H7 (cell line): Measurements from ENCODE around the gene BPTF. TPM values are rescaled to one million over a fixed set of nuclear protein-coding genes. Genes with fewer than 3 reads are reported as not detected.
"Not testable (repeated sequence)": the region's sequence is repeated elsewhere in the genome, so short reads cannot be mapped to it uniquely, and the experiment has no call there.

Source experiments
- DNase-seq: peaks from one replicate; pipeline ENCODE4 v3.0.0; 2012
- H3K27me3 ChIP-seq: 2 replicates; pipeline ENCODE4 v1.6.0; 2011; ENCODE audit warnings: mild to moderate bottlenecking, low read length; ENCODE audit not compliant: control insufficient read depth, insufficient read depth
- H3K36me3 ChIP-seq: replicated peaks from 2 replicates; pipeline ENCODE4 v1.5.1; 2011; ENCODE audit warnings: low read length; ENCODE audit not compliant: control insufficient read depth, insufficient read depth
- H3K4me3 ChIP-seq: 2 replicates; pipeline ENCODE4 v1.5.1; 2011; ENCODE audit warnings: low read depth, mild to moderate bottlenecking, control low read depth, low read length, moderate library complexity; ENCODE audit not compliant: insufficient read depth
- total RNA-seq: library from RNA; depleted of rRNA; stranded (reverse); fragments of >200 nt; shearing (Covaris generic); gene quantifications from 2 replicates; pipeline ENCODE4 v1.2.3, GENCODE V29; 2014

BPTF gene
- total RNA-seq, 1 experiment from 2014 or later: 52.2 TPM

- Histone ChIP-seq H3K4me3 (no peak overlapping the region), H3K36me3 (no peaks in the 10 kb centered on the region), H3K27me3 (no peaks in the 10 kb centered on the region)
- DNase-seq: no peak
Measured at GRCh38 chr17:67821871-67822367, 3.4 kb upstream of the BPTF start.

- H3K36me3 ChIP-seq, H3K27me3 ChIP-seq: not testable (repeated sequence)
- peak overlapping the region; percentile 86 for H3K4me3 ChIP-seq
- peak; percentile 78 for DNase-seq
Measured at GRCh38 chr17:67825627-67826601, 611 bp downstream of the BPTF start.

DNA sequence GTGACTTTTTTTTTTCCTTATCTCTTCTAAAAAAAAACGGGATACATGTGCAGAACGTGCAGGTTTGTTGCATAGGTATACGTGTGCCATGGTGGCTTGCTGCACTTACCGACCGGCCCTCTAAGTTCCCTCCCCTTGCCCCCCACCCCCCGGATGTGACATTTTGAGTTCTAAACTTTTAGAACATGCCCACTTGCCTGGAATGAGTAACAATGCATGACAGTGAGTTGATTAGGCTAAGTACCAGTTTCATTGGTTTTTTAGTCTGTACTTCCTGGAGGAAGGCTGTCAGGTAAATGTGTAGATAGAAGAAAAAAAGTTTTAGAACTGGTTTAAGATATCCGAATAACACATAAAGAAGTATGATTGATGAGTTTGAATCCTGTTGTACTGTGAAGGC lies 4.0 kb downstream of the BPTF start:
- Histone ChIP-seq H3K36me3 (no peaks in the 10 kb centered on the region), H3K4me3 (no peak overlapping the region), H3K27me3 (no peaks in the 10 kb centered on the region)
- no peak for DNase-seq

DNA sequence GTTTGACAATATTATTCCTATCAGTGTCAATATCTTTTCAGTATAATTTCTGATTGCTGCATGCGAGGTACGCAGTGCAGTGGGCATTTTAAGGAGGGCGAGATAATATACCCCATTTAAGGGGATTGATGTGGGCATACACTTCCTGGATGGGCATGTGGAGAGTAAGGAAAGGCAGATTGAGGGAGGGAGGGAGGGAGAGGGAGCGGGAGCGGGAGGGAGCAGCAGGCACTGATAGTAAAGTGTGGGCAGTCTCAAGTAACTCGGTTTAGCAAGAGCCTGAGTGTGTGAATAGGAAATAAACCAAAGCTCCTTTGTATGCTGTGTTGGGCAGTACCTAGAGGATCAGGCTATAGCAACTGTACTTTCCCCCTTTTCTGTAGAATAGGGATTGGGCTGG lies 5.1 kb downstream of the BPTF start:
- H3K36me3 ChIP-seq: no peaks in the 10 kb centered on the region
- no peak overlapping the region for H3K4me3 ChIP-seq
- H3K27me3 ChIP-seq: no peaks in the 10 kb centered on the region
- DNase-seq: peak; percentile 28

- H3K27me3 ChIP-seq: no peaks in the 10 kb centered on the region
- no peak overlapping the region for H3K4me3 ChIP-seq
- no peak for DNase-seq
- no peaks in the 10 kb centered on the region for H3K36me3 ChIP-seq
Measured at GRCh38 chr17:67831268-67831667, 6.0 kb downstream of the BPTF start.

GRCh38 chr17:67833134-67833533 lies 7.8 kb downstream of the BPTF start:
- Histone ChIP-seq H3K27me3 (no peaks in the 10 kb centered on the region), H3K36me3 (no peaks in the 10 kb centered on the region), H3K4me3 (no peak overlapping the region)
- no peak for DNase-seq

- no peaks in the 10 kb centered on the region for H3K27me3 ChIP-seq
- no peaks in the 10 kb centered on the region for H3K36me3 ChIP-seq
- DNase-seq: peak; percentile 56
- H3K4me3 ChIP-seq: no peak overlapping the region
Measured at GRCh38 chr17:67833946-67834631, 8.8 kb downstream of the BPTF start.

GRCh38 chr17:67834634-67835033 lies 9.3 kb downstream of the BPTF start:
- no peaks in the 10 kb centered on the region for H3K36me3 ChIP-seq
- no peak for DNase-seq
- H3K4me3 ChIP-seq: no peak overlapping the region

GRCh38 chr17:67836205-67836987 lies 11.1 kb downstream of the BPTF start:
- DNase-seq: no peak
- no peak overlapping the region for H3K4me3 ChIP-seq
- no peaks in the 10 kb centered on the region for H3K27me3 ChIP-seq
- no peaks in the 10 kb centered on the region for H3K36me3 ChIP-seq

More at GRCh38 chr17:67834634-67835033, 9.3 kb downstream of the BPTF start:
- no peaks in the 10 kb centered on the region for H3K27me3 ChIP-seq

- Histone ChIP-seq H3K27me3 (no peaks in the 10 kb centered on the region), H3K36me3 (no peaks in the 10 kb centered on the region), H3K4me3 (no peak overlapping the region)
- no peak for DNase-seq
Measured at GRCh38 chr17:67837965-67838364, 12.7 kb downstream of the BPTF start.

DNA sequence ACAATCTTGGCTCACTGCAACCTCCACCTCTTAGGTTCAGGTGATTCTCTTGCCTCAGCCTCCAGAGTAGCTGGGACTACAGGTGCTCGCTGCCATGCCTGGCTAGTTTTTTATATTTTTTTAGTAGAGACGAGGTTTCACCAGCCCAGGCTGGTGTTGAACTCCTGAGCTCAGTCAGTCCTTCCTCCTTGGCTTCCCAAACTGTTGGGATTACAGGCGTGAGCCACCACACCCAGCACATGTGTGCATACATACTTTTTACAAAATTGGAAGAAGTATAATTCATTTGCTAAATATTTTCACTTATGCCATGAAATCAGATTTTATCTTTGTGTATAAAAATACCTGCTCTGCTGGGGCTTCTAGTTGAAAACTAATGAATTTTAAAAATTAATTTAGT lies 13.2 kb downstream of the BPTF start:
- Histone ChIP-seq H3K4me3 (no peak overlapping the region), H3K27me3 (no peaks in the 10 kb centered on the region), H3K36me3 (no peaks in the 10 kb centered on the region)
- DNase-seq: no peak

GRCh38 chr17:67841992-67842391 lies 16.7 kb downstream of the BPTF start:
- Histone ChIP-seq H3K36me3 (no peaks in the 10 kb centered on the region), H3K27me3 (no peaks in the 10 kb centered on the region), H3K4me3 (no peak overlapping the region)
- DNase-seq: no peak

DNA sequence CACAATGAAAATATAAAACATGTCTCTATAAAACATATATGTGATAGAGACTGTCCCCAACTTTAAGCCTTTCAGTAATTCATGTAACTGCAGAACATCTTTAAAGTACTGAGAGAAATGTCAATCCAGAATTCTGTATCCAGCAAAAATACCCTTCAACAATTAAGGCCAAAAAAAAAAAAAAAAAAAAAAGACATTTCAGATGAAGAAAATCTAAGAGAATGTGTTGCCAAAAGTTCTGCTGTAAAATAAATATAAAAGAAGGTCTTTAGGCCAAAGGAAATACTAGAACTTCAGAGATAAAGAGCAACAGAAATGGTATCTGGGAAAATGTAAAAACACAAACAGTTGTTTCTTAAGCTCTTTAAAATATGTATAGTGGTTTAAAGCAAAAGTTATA lies 17.3 kb downstream of the BPTF start:
- Histone ChIP-seq H3K4me3 (no peak overlapping the region), H3K27me3 (no peaks in the 10 kb centered on the region), H3K36me3 (no peaks in the 10 kb centered on the region)
- no peak for DNase-seq

- H3K36me3 ChIP-seq: no peaks in the 10 kb centered on the region
- DNase-seq: no peak
- H3K4me3 ChIP-seq: no peak overlapping the region
- no peaks in the 10 kb centered on the region for H3K27me3 ChIP-seq
Measured at GRCh38 chr17:67845374-67845773, 20.1 kb downstream of the BPTF start.
